ENCODE measurements around the gene AADACL4. TPM values are rescaled to one million over a fixed set of nuclear protein-coding genes. Genes with fewer than 3 reads are reported as not detected.

AADACL4 gene
- total and polyA plus RNA-seq, 2 of the 8 experiments (the other 6 are each of a cell fraction or from before 2014, with no cell fraction given), result 0.08 TPM; not detected in 1

DNA sequence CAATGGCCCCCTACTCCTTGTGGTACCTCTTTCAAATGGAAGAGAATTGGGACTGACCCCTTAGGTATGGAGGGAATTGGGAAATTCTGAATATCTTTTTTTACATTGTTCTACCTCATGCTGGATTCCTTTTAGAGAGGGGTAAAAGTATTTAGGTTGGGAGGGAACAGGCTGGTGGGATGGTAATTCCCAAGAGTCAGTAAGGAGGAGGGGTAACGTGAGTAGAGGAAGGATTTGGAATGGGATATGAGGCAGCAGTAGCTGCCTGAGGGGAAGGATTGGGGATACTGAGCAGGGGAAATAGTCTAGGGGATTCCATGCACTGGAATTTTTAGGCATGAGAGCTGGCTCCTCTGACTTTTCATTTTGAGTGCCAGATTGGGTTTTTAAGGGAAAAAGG is 68.2 kb downstream of the AADACL4 start (continued):
- TF ChIP-seq, protein P1, sequence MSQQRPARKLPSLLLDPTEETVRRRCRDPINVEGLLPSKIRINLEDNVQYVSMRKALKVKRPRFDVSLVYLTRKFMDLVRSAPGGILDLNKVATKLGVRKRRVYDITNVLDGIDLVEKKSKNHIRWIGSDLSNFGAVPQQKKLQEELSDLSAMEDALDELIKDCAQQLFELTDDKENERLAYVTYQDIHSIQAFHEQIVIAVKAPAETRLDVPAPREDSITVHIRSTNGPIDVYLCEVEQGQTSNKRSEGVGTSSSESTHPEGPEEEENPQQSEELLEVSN (IDR thresholded peaks at IDR 0.05), result no peak
- TF ChIP-seq POU5F1 (IDR thresholded peaks at IDR 0.05; ENCODE audit: low read depth, low read length), result no peak
- TF ChIP-seq, protein P2, sequence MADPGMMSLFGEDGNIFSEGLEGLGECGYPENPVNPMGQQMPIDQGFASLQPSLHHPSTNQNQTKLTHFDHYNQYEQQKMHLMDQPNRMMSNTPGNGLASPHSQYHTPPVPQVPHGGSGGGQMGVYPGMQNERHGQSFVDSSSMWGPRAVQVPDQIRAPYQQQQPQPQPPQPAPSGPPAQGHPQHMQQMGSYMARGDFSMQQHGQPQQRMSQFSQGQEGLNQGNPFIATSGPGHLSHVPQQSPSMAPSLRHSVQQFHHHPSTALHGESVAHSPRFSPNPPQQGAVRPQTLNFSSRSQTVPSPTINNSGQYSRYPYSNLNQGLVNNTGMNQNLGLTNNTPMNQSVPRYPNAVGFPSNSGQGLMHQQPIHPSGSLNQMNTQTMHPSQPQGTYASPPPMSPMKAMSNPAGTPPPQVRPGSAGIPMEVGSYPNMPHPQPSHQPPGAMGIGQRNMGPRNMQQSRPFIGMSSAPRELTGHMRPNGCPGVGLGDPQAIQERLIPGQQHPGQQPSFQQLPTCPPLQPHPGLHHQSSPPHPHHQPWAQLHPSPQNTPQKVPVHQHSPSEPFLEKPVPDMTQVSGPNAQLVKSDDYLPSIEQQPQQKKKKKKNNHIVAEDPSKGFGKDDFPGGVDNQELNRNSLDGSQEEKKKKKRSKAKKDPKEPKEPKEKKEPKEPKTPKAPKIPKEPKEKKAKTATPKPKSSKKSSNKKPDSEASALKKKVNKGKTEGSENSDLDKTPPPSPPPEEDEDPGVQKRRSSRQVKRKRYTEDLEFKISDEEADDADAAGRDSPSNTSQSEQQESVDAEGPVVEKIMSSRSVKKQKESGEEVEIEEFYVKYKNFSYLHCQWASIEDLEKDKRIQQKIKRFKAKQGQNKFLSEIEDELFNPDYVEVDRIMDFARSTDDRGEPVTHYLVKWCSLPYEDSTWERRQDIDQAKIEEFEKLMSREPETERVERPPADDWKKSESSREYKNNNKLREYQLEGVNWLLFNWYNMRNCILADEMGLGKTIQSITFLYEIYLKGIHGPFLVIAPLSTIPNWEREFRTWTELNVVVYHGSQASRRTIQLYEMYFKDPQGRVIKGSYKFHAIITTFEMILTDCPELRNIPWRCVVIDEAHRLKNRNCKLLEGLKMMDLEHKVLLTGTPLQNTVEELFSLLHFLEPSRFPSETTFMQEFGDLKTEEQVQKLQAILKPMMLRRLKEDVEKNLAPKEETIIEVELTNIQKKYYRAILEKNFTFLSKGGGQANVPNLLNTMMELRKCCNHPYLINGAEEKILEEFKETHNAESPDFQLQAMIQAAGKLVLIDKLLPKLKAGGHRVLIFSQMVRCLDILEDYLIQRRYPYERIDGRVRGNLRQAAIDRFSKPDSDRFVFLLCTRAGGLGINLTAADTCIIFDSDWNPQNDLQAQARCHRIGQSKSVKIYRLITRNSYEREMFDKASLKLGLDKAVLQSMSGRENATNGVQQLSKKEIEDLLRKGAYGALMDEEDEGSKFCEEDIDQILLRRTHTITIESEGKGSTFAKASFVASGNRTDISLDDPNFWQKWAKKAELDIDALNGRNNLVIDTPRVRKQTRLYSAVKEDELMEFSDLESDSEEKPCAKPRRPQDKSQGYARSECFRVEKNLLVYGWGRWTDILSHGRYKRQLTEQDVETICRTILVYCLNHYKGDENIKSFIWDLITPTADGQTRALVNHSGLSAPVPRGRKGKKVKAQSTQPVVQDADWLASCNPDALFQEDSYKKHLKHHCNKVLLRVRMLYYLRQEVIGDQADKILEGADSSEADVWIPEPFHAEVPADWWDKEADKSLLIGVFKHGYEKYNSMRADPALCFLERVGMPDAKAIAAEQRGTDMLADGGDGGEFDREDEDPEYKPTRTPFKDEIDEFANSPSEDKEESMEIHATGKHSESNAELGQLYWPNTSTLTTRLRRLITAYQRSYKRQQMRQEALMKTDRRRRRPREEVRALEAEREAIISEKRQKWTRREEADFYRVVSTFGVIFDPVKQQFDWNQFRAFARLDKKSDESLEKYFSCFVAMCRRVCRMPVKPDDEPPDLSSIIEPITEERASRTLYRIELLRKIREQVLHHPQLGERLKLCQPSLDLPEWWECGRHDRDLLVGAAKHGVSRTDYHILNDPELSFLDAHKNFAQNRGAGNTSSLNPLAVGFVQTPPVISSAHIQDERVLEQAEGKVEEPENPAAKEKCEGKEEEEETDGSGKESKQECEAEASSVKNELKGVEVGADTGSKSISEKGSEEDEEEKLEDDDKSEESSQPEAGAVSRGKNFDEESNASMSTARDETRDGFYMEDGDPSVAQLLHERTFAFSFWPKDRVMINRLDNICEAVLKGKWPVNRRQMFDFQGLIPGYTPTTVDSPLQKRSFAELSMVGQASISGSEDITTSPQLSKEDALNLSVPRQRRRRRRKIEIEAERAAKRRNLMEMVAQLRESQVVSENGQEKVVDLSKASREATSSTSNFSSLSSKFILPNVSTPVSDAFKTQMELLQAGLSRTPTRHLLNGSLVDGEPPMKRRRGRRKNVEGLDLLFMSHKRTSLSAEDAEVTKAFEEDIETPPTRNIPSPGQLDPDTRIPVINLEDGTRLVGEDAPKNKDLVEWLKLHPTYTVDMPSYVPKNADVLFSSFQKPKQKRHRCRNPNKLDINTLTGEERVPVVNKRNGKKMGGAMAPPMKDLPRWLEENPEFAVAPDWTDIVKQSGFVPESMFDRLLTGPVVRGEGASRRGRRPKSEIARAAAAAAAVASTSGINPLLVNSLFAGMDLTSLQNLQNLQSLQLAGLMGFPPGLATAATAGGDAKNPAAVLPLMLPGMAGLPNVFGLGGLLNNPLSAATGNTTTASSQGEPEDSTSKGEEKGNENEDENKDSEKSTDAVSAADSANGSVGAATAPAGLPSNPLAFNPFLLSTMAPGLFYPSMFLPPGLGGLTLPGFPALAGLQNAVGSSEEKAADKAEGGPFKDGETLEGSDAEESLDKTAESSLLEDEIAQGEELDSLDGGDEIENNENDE (IDR thresholded peaks at IDR 0.05; ENCODE audit: insufficient replicate concordance, low read length), result no peak
- TF ChIP-seq CREB1 (IDR thresholded peaks at IDR 0.05), result no peak
- no peak for TF ChIP-seq SIX5 (IDR thresholded peaks at IDR 0.05; ENCODE audit: low read depth, low read length)
- no peak for TF ChIP-seq BRCA1 (IDR thresholded peaks at IDR 0.05; ENCODE audit: low read depth, low read length)
- no peak for TF ChIP-seq JUND (IDR thresholded peaks at IDR 0.05; ENCODE audit: low read length)
- no peak for TF ChIP-seq RXRA (IDR thresholded peaks at IDR 0.05; ENCODE audit: insufficient read depth, low read depth, low read length)

Data from H1 (cell line).